ENCODE measurements around the gene CLEC19A.

DNA sequence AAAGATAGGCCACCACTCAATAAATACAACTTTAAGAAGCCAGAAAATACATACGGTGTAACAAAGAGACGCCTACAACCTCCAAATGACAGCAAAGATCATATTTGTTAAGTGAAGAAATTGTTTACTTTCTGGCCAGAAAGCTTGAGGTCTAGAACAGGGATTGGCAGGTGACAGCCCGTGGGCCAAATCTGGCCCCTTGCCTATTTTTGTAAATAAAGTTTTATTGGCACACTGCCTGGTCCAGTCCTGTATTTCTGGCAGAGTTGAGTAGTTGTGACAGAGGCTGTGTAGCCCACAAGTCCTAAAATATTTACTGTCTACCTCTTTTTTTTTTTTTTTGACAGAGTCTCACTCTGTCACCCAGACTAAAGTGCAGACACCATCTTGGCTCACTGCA is 3.4 kb upstream of the CLEC19A start:
- TF ChIP-seq, protein P1, sequence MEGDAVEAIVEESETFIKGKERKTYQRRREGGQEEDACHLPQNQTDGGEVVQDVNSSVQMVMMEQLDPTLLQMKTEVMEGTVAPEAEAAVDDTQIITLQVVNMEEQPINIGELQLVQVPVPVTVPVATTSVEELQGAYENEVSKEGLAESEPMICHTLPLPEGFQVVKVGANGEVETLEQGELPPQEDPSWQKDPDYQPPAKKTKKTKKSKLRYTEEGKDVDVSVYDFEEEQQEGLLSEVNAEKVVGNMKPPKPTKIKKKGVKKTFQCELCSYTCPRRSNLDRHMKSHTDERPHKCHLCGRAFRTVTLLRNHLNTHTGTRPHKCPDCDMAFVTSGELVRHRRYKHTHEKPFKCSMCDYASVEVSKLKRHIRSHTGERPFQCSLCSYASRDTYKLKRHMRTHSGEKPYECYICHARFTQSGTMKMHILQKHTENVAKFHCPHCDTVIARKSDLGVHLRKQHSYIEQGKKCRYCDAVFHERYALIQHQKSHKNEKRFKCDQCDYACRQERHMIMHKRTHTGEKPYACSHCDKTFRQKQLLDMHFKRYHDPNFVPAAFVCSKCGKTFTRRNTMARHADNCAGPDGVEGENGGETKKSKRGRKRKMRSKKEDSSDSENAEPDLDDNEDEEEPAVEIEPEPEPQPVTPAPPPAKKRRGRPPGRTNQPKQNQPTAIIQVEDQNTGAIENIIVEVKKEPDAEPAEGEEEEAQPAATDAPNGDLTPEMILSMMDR (IDR thresholded peaks at IDR 0.05; ENCODE audit: low read depth, low read length, poor library complexity, severe bottlenecking): no peak
- TF ChIP-seq EZH2phosphoT487 (IDR thresholded peaks at IDR 0.05; ENCODE audit: borderline replicate concordance, low read length): no peak
